T follicular helper cell (primary cell): ENCODE measurements around the gene USP6NL.
"Not testable (repeated sequence)": the region's sequence is repeated elsewhere in the genome, so short reads cannot be mapped to it uniquely, and the experiment has no call there.

ENCODE experiments used
- DNase-seq: peaks from one replicate; pipeline ENCODE4 v3.0.0-alpha.2; 2020; ENCODE audit warnings: low read depth

The USP6NL gene

GRCh38 chr10:11515596-11516430, 95.6 kb downstream of the USP6NL start:
- peak; percentile 29 for DNase-seq

GRCh38 chr10:11513727-11514126, 97.7 kb downstream of the USP6NL start:
- no peak for DNase-seq

GRCh38 chr10:11512596-11512995, 98.9 kb downstream of the USP6NL start:
- no peak for DNase-seq

- DNase-seq, result no peak
Observed at GRCh38 chr10:11511321-11511720, 100.1 kb downstream of the USP6NL start.

- no peak for DNase-seq
Observed at GRCh38 chr10:11510736-11511135, 100.7 kb downstream of the USP6NL start.

- no peak for DNase-seq
Observed at GRCh38 chr10:11510281-11510680, 101.2 kb downstream of the USP6NL start.

- no peak for DNase-seq
Observed at GRCh38 chr10:11509036-11509435, 102.4 kb downstream of the USP6NL start.

- DNase-seq, result no peak
Observed at GRCh38 chr10:11506247-11506789, 105.1 kb downstream of the USP6NL start.

- DNase-seq, result no peak
Observed at GRCh38 chr10:11505639-11506038, 105.8 kb downstream of the USP6NL start.

GRCh38 chr10:11504566-11505285, 106.7 kb downstream of the USP6NL start:
- no peak for DNase-seq

GRCh38 chr10:11501600-11501999, 109.8 kb downstream of the USP6NL start:
- DNase-seq, result no peak

- no peak for DNase-seq
Observed at GRCh38 chr10:11499425-11500071, 111.9 kb downstream of the USP6NL start.

GRCh38 chr10:11498399-11498798, 113.1 kb downstream of the USP6NL start:
- DNase-seq, result no peak

GRCh38 chr10:11494923-11495322, 116.5 kb downstream of the USP6NL start:
- not testable (repeated sequence) for DNase-seq

- no peak for DNase-seq
Observed at GRCh38 chr10:11493646-11494045, 117.8 kb downstream of the USP6NL start.

GRCh38 chr10:11491087-11491486, 120.4 kb downstream of the USP6NL start:
- no peak for DNase-seq

GRCh38 chr10:11489591-11489990, 121.9 kb downstream of the USP6NL start:
- DNase-seq, result no peak

GRCh38 chr10:11488126-11488525, 123.3 kb downstream of the USP6NL start:
- no peak for DNase-seq

- DNase-seq, result no peak
Observed at GRCh38 chr10:11483201-11484148, 128.0 kb downstream of the USP6NL start.

GRCh38 chr10:11482306-11482705, 129.1 kb downstream of the USP6NL start:
- DNase-seq, result no peak

- DNase-seq, result no peak
Observed at GRCh38 chr10:11480687-11481086, 130.8 kb downstream of the USP6NL start.
